Gastroesophageal sphincter (tissue), 3 donors: ENCODE results near the gene OR5P2.
"Not testable (repeated sequence)": the region's sequence is repeated elsewhere in the genome, so short reads cannot be mapped to it uniquely, and the experiment has no call there.

ENCODE experiments used
- EP300 ChIP-seq: sonication (generic); formaldehyde crosslinking; IDR thresholded peaks from one replicate; pipeline ENCODE4 v1.6.1; 2017; ENCODE audit warnings: antibody characterized with exemption, mild to moderate bottlenecking
- POLR2A ChIP-seq, 2 donors: fragments of 450-650 bp; IDR thresholded peaks; one replicate each; pipeline ENCODE4 v1.6.1; 2017; ENCODE audit warnings: antibody characterized with exemption in 2 of 2, mild to moderate bottlenecking in 2 of 2, moderate library complexity in 1 of 2
- POLR2AphosphoS5 ChIP-seq: sonication (generic); formaldehyde crosslinking; IDR thresholded peaks from one replicate; pipeline ENCODE4 v1.6.1; 2017; ENCODE audit warnings: antibody characterized with exemption
- TF ChIP-seq, protein P1 (sequence below), 4 experiments: fragments of 200-600 bp in 2 of 4; fragments of 450-650 bp in 2 of 4; sonication (generic) in 1 of 4; IDR thresholded peaks; one replicate each; pipeline ENCODE4 v1.5.1; 2017 to 2019; ENCODE audit warnings: antibody characterized with exemption in 4 of 4, mild to moderate bottlenecking in 2 of 4, moderate library complexity in 2 of 4

DNA sequence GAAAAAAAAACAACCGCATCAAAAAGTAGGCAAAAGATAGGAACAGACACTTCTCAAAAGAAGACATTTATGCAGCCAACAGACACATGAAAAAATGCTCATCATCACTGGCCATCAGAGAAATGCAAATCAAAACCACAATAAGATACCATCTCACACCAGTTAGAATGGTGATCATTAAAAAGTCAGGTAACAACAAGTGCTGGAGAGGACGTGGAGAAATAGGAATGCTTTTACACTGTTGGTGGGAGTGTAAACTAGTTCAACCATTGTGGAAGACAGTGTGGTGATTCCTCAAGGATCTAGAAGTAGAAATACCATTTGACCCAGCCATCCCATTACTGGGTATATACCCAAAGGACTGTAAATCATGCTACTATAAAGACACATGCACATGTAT, 18.2 kb upstream of the OR5P2 start:
- TF ChIP-seq, protein P1, sequence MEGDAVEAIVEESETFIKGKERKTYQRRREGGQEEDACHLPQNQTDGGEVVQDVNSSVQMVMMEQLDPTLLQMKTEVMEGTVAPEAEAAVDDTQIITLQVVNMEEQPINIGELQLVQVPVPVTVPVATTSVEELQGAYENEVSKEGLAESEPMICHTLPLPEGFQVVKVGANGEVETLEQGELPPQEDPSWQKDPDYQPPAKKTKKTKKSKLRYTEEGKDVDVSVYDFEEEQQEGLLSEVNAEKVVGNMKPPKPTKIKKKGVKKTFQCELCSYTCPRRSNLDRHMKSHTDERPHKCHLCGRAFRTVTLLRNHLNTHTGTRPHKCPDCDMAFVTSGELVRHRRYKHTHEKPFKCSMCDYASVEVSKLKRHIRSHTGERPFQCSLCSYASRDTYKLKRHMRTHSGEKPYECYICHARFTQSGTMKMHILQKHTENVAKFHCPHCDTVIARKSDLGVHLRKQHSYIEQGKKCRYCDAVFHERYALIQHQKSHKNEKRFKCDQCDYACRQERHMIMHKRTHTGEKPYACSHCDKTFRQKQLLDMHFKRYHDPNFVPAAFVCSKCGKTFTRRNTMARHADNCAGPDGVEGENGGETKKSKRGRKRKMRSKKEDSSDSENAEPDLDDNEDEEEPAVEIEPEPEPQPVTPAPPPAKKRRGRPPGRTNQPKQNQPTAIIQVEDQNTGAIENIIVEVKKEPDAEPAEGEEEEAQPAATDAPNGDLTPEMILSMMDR (IDR thresholded peaks at IDR 0.05) = not testable (repeated sequence)
- not testable (repeated sequence) for TF ChIP-seq POLR2AphosphoS5; EP300; POLR2A (IDR thresholded peaks at IDR 0.05)
